ENCODE data around the gene RITA1. TPM values are rescaled to one million over a fixed set of nuclear protein-coding genes. Genes with fewer than 3 reads are reported as not detected.

Gene RITA1
- total RNA-seq, 1 experiment from 2014 or later: 71.6 TPM

- CTCF ChIA-PET: no interaction called here
- no peak for ATAC-seq
- BruUV-seq (replicated peaks): no TSS peak
Measured at GRCh38 chr12:113142886-113143332, 42.6 kb upstream of the RITA1 start.

GRCh38 chr12:113143959-113144358, 41.6 kb upstream of the RITA1 start:
- Histone ChIP-seq H3K9me3 (ENCODE audit: low read length) (no peaks in the 10 kb centered on the region), H3K4me1 (ENCODE audit: insufficient read depth, low read length) (no peaks in the 10 kb centered on the region), H3K27me3 (ENCODE audit: low read length) (no peaks in the 10 kb centered on the region), H3K4me3 (ENCODE audit: low read length) (no peak overlapping the region), H3K36me3 (ENCODE audit: low read depth, low read length) (no peaks in the 10 kb centered on the region), H3K9me2 (replicated peaks; ENCODE audit: low read length) (no peaks in the 10 kb centered on the region), H4K20me1 (ENCODE audit: low read length) (no peaks in the 10 kb centered on the region), H3K4me2 (ENCODE audit: low read length) (no peak overlapping the region), H3F3A (ENCODE audit: low read length, unreplicated experiment) (no peaks in the 10 kb centered on the region), H3K27ac (ENCODE audit: low read length) (no peak overlapping the region), H3K9ac (ENCODE audit: low read length) (no peak overlapping the region), H3K79me2 (ENCODE audit: low read length) (no peaks in the 10 kb centered on the region), H2AFZ (ENCODE audit: low read length) (no peak overlapping the region)
- TF ChIP-seq EZH2 (IDR thresholded peaks at IDR 0.05; ENCODE audit: low read length, unreplicated experiment) (no peak), CTCF (conservative IDR thresholded peaks at IDR 0.05; ENCODE audit: low read depth, low read length) (no peak), EZH2phosphoT487 (IDR thresholded peaks at IDR 0.05; ENCODE audit: borderline replicate concordance, low read length) (no peak)
- intact Hi-C loops (cut with micrococcal nuclease): no loop called here
- CTCF ChIA-PET: no interaction called here
- POLR2A ChIA-PET (ENCODE audit: unreplicated experiment): no interaction called here
- no peak for ATAC-seq
- BruUV-seq (replicated peaks): no TSS peak
- no peak for DNase-seq

More at GRCh38 chr12:113142886-113143332, 42.6 kb upstream of the RITA1 start:
- no peak overlapping the region for H3K9ac ChIP-seq (ENCODE audit: low read length)
- H3K27me3 ChIP-seq (ENCODE audit: low read length): no peaks in the 10 kb centered on the region
- no peaks in the 10 kb centered on the region for H4K20me1 ChIP-seq (ENCODE audit: low read length)
- no peak for DNase-seq
- H3K27ac ChIP-seq (ENCODE audit: low read length): no peak overlapping the region
- H3K4me2 ChIP-seq (ENCODE audit: low read length): no peak overlapping the region
- intact Hi-C loops (cut with micrococcal nuclease): no loop called here
- TF ChIP-seq EZH2phosphoT487 (IDR thresholded peaks at IDR 0.05; ENCODE audit: borderline replicate concordance, low read length) (no peak), CTCF (conservative IDR thresholded peaks at IDR 0.05; ENCODE audit: low read depth, low read length) (no peak), EZH2 (IDR thresholded peaks at IDR 0.05; ENCODE audit: low read length, unreplicated experiment) (no peak)
- H3F3A ChIP-seq (ENCODE audit: low read length, unreplicated experiment): no peaks in the 10 kb centered on the region
- no peak overlapping the region for H3K4me3 ChIP-seq (ENCODE audit: low read length)
- H2AFZ ChIP-seq (ENCODE audit: low read length): no peak overlapping the region
- H3K9me2 ChIP-seq (replicated peaks; ENCODE audit: low read length): no peaks in the 10 kb centered on the region
- H3K79me2 ChIP-seq (ENCODE audit: low read length): no peaks in the 10 kb centered on the region
- no peaks in the 10 kb centered on the region for H3K4me1 ChIP-seq (ENCODE audit: insufficient read depth, low read length)
- POLR2A ChIA-PET (ENCODE audit: unreplicated experiment): interaction anchor here (0.5 kb wide), 1 partner anchor 22 kb away, joined by 3 read pairs; no protein-coding TSS in a partner anchor
- H3K9me3 ChIP-seq (ENCODE audit: low read length): no peaks in the 10 kb centered on the region
- H3K36me3 ChIP-seq (ENCODE audit: low read depth, low read length): no peaks in the 10 kb centered on the region

GRCh38 chr12:113144806-113145205, 40.7 kb upstream of the RITA1 start:
- TF ChIP-seq CTCF (conservative IDR thresholded peaks at IDR 0.05; ENCODE audit: low read depth, low read length): no peak
- no peak for TF ChIP-seq EZH2 (IDR thresholded peaks at IDR 0.05; ENCODE audit: low read length, unreplicated experiment)
- no peak for TF ChIP-seq EZH2phosphoT487 (IDR thresholded peaks at IDR 0.05; ENCODE audit: borderline replicate concordance, low read length)
- ATAC-seq (no peak), DNase-seq (no peak)
- no peak overlapping the region for H3K27ac ChIP-seq (ENCODE audit: low read length)
- POLR2A ChIA-PET (ENCODE audit: unreplicated experiment): no interaction called here
- no peaks in the 10 kb centered on the region for H3K9me3 ChIP-seq (ENCODE audit: low read length)
- H3K9me2 ChIP-seq (replicated peaks; ENCODE audit: low read length): no peaks in the 10 kb centered on the region
- no peak overlapping the region for H3K4me2 ChIP-seq (ENCODE audit: low read length)
- no peaks in the 10 kb centered on the region for H4K20me1 ChIP-seq (ENCODE audit: low read length)
- H3K36me3 ChIP-seq (ENCODE audit: low read depth, low read length): no peaks in the 10 kb centered on the region
- no peak overlapping the region for H3K9ac ChIP-seq (ENCODE audit: low read length)
- H3F3A ChIP-seq (ENCODE audit: low read length, unreplicated experiment): no peaks in the 10 kb centered on the region
- no peak overlapping the region for H3K4me3 ChIP-seq (ENCODE audit: low read length)
- no peak overlapping the region for H2AFZ ChIP-seq (ENCODE audit: low read length)
- H3K4me1 ChIP-seq (ENCODE audit: insufficient read depth, low read length): no peaks in the 10 kb centered on the region
- intact Hi-C loops (cut with micrococcal nuclease): no loop called here
- H3K27me3 ChIP-seq (ENCODE audit: low read length): no peaks in the 10 kb centered on the region
- no peaks in the 10 kb centered on the region for H3K79me2 ChIP-seq (ENCODE audit: low read length)
- CTCF ChIA-PET: no interaction called here
- BruUV-seq (replicated peaks): no TSS peak

All from PC-3 (cell line).